SJCRH30 (cell line): Measurements from ENCODE around the gene KCND3. TPM values are rescaled to one million over a fixed set of nuclear protein-coding genes. Genes with fewer than 3 reads are reported as not detected.

Experiments
- DNase-seq, 2 experiments: peaks; one replicate each; pipeline ENCODE4 v3.0.0-alpha.2; 2015 to 2020
- H3K27ac ChIP-seq: fragments of 250-450 bp; sonication (Bioruptor Pico); 2 replicates; pipeline ENCODE4 v1.5.1; 2020; ENCODE audit warnings: mild to moderate bottlenecking, moderate library complexity
- H3K27me3 ChIP-seq: fragments of 250-450 bp; sonication (Bioruptor Pico); 2 replicates; pipeline ENCODE4 v1.5.1; 2020; ENCODE audit warnings: mild to moderate bottlenecking, moderate library complexity
- H3K36me3 ChIP-seq: fragments of 250-450 bp; sonication (Bioruptor Pico); 2 replicates; pipeline ENCODE4 v1.5.1; 2020; ENCODE audit warnings: mild to moderate bottlenecking, moderate library complexity
- H3K4me1 ChIP-seq: fragments of 250-450 bp; sonication (Bioruptor Pico); 2 replicates; pipeline ENCODE4 v1.5.1; 2020; ENCODE audit warnings: mild to moderate bottlenecking, moderate library complexity
- H3K4me3 ChIP-seq: fragments of 250-450 bp; sonication (Bioruptor Pico); 2 replicates; pipeline ENCODE4 v1.5.1; 2020; ENCODE audit warnings: mild to moderate bottlenecking, moderate library complexity
- H3K9me3 ChIP-seq: fragments of 250-450 bp; sonication (Bioruptor Pico); replicated peaks from 2 replicates; pipeline ENCODE4 v1.5.1; 2020; ENCODE audit warnings: mild to moderate bottlenecking, moderate library complexity
- total RNA-seq: library from RNA; depleted of rRNA; stranded (reverse); fragments of >200 nt; shearing (Covaris generic); gene quantifications from 2 replicates; pipeline ENCODE4 v1.2.3, GENCODE V29; 2014

KCND3 gene
- total RNA-seq, 1 experiment from 2014 or later, result 5.1 TPM

GRCh38 chr1:111880881-111881837 lies 108.3 kb downstream of the KCND3 start:
- Histone ChIP-seq H3K4me1 (peaks cover 47% of the 10 kb centered on the region), H3K27ac (peak overlapping the region; percentile 46), H3K27me3 (no peaks in the 10 kb centered on the region), H3K4me3 (peak overlapping the region; percentile 2; the same call in 1 of the 2 replicates), H3K36me3 (no peaks in the 10 kb centered on the region), H3K9me3 (no peaks in the 10 kb centered on the region)
- DNase-seq, result peak; percentile 82 to 89

GRCh38 chr1:111879081-111879480 lies 110.4 kb downstream of the KCND3 start:
- H3K27ac ChIP-seq, result no peak overlapping the region
- peaks cover 46% of the 10 kb centered on the region for H3K4me1 ChIP-seq
- no peaks in the 10 kb centered on the region for H3K9me3 ChIP-seq
- no peaks in the 10 kb centered on the region for H3K27me3 ChIP-seq
- H3K4me3 ChIP-seq, result no peak overlapping the region
- no peaks in the 10 kb centered on the region for H3K36me3 ChIP-seq
- no peak for DNase-seq

GRCh38 chr1:111878649-111879048 lies 110.8 kb downstream of the KCND3 start:
- Histone ChIP-seq H3K36me3 (no peaks in the 10 kb centered on the region), H3K27ac (peak overlapping the region; percentile 9; the same call in 1 of the 2 replicates), H3K4me3 (no peak overlapping the region), H3K27me3 (no peaks in the 10 kb centered on the region), H3K4me1 (peaks cover 46% of the 10 kb centered on the region), H3K9me3 (no peaks in the 10 kb centered on the region)
- DNase-seq, result no peak

- peak; percentile 31 to 57 for DNase-seq
- H3K4me1 ChIP-seq, result peaks cover 41% of the 10 kb centered on the region
- H3K36me3 ChIP-seq, result no peaks in the 10 kb centered on the region
- no peak overlapping the region for H3K4me3 ChIP-seq
- H3K9me3 ChIP-seq, result no peaks in the 10 kb centered on the region
- peak overlapping the region; percentile 9; the same call in 1 of the 2 replicates for H3K27ac ChIP-seq
- H3K27me3 ChIP-seq, result no peaks in the 10 kb centered on the region
These were observed 111.4 kb downstream of the KCND3 start for GRCh38 chr1:111878091-111878490.

GRCh38 chr1:111876631-111877030 lies 112.8 kb downstream of the KCND3 start:
- Histone ChIP-seq H3K36me3 (no peaks in the 10 kb centered on the region), H3K9me3 (no peaks in the 10 kb centered on the region), H3K4me1 (peaks cover 28% of the 10 kb centered on the region), H3K4me3 (no peak overlapping the region), H3K27me3 (no peaks in the 10 kb centered on the region; the same call in 1 of the 2 replicates), H3K27ac (no peak overlapping the region)
- no peak for DNase-seq

- no peak overlapping the region for H3K4me3 ChIP-seq
- no peaks in the 10 kb centered on the region for H3K9me3 ChIP-seq
- no peak for DNase-seq
- no peaks in the 10 kb centered on the region; the same call in 1 of the 2 replicates for H3K27me3 ChIP-seq
- no peak overlapping the region for H3K27ac ChIP-seq
- H3K36me3 ChIP-seq, result no peaks in the 10 kb centered on the region
- peaks cover 24% of the 10 kb centered on the region for H3K4me1 ChIP-seq
These were observed 113.8 kb downstream of the KCND3 start for GRCh38 chr1:111875640-111876039.

GRCh38 chr1:111873460-111874030 lies 115.9 kb downstream of the KCND3 start:
- Histone ChIP-seq H3K27ac (no peak overlapping the region), H3K4me3 (no peak overlapping the region), H3K36me3 (no peaks in the 10 kb centered on the region), H3K27me3 (no peaks in the 10 kb centered on the region; the same call in 1 of the 2 replicates), H3K4me1 (peaks cover 7% of the 10 kb centered on the region; the same call in 1 of the 2 replicates), H3K9me3 (no peaks in the 10 kb centered on the region)
- no peak for DNase-seq

- no peak for DNase-seq
These were observed 119.3 kb downstream of the KCND3 start for GRCh38 chr1:111870181-111870580.

GRCh38 chr1:111867868-111868440 lies 121.5 kb downstream of the KCND3 start:
- DNase-seq, result no peak
- Histone ChIP-seq H3K4me1 (no peaks in the 10 kb centered on the region), H3K27ac (no peak overlapping the region), H3K36me3 (no peaks in the 10 kb centered on the region), H3K9me3 (no peaks in the 10 kb centered on the region), H3K27me3 (no peaks in the 10 kb centered on the region; the same call in 1 of the 2 replicates), H3K4me3 (no peak overlapping the region)

More at GRCh38 chr1:111870181-111870580, 119.3 kb downstream of the KCND3 start:
- H3K4me1 ChIP-seq, result no peaks in the 10 kb centered on the region
- no peak overlapping the region for H3K4me3 ChIP-seq
- H3K27me3 ChIP-seq, result no peaks in the 10 kb centered on the region; the same call in 1 of the 2 replicates
- no peak overlapping the region for H3K27ac ChIP-seq
- no peaks in the 10 kb centered on the region for H3K36me3 ChIP-seq
- H3K9me3 ChIP-seq, result no peaks in the 10 kb centered on the region

- Histone ChIP-seq H3K27ac (no peak overlapping the region), H3K27me3 (no peaks in the 10 kb centered on the region), H3K4me1 (no peaks in the 10 kb centered on the region), H3K4me3 (no peak overlapping the region), H3K9me3 (no peaks in the 10 kb centered on the region), H3K36me3 (no peaks in the 10 kb centered on the region)
- DNase-seq, result peak; percentile 20 to 48
These were observed 124.6 kb downstream of the KCND3 start for GRCh38 chr1:111864862-111865261.

GRCh38 chr1:111863401-111863800 lies 126.1 kb downstream of the KCND3 start:
- no peak for DNase-seq

GRCh38 chr1:111862599-111862998 lies 126.9 kb downstream of the KCND3 start:
- no peaks in the 10 kb centered on the region for H3K27me3 ChIP-seq
- H3K9me3 ChIP-seq, result no peaks in the 10 kb centered on the region
- DNase-seq, result no peak
- H3K36me3 ChIP-seq, result no peaks in the 10 kb centered on the region
- H3K4me3 ChIP-seq, result no peak overlapping the region
- no peaks in the 10 kb centered on the region for H3K4me1 ChIP-seq
- no peak overlapping the region for H3K27ac ChIP-seq

More at GRCh38 chr1:111863401-111863800, 126.1 kb downstream of the KCND3 start:
- H3K27me3 ChIP-seq, result no peaks in the 10 kb centered on the region
- no peaks in the 10 kb centered on the region for H3K36me3 ChIP-seq
- no peaks in the 10 kb centered on the region for H3K4me1 ChIP-seq
- H3K27ac ChIP-seq, result no peak overlapping the region
- no peak overlapping the region for H3K4me3 ChIP-seq
- no peaks in the 10 kb centered on the region for H3K9me3 ChIP-seq

GRCh38 chr1:111861523-111861922 lies 127.9 kb downstream of the KCND3 start:
- no peak overlapping the region for H3K27ac ChIP-seq
- H3K27me3 ChIP-seq, result no peaks in the 10 kb centered on the region
- no peaks in the 10 kb centered on the region for H3K9me3 ChIP-seq
- DNase-seq, result no peak
- H3K4me1 ChIP-seq, result no peaks in the 10 kb centered on the region
- no peaks in the 10 kb centered on the region for H3K36me3 ChIP-seq
- no peak overlapping the region for H3K4me3 ChIP-seq

- no peak overlapping the region for H3K4me3 ChIP-seq
- H3K27ac ChIP-seq, result no peak overlapping the region
- H3K4me1 ChIP-seq, result no peaks in the 10 kb centered on the region
- H3K27me3 ChIP-seq, result no peaks in the 10 kb centered on the region
- H3K36me3 ChIP-seq, result no peaks in the 10 kb centered on the region
- H3K9me3 ChIP-seq, result no peaks in the 10 kb centered on the region
- DNase-seq, result no peak
These were observed 132.2 kb downstream of the KCND3 start for GRCh38 chr1:111857194-111857651.
